IMR-90 (cell line): ENCODE data around the gene CSNK2B.

Experiments used
- FOS ChIP-seq: fragments of 150-350 bp; IDR thresholded peaks from 2 replicates; pipeline ENCODE4 v1.6.1; 2016; ENCODE audit warnings: low read depth, low read length
- MAFK ChIP-seq: IDR thresholded peaks from 2 replicates; pipeline ENCODE4 v1.6.1; 2012; ENCODE audit warnings: low read depth, low read length, improper control_type of control experiment
- MXI1 ChIP-seq: IDR thresholded peaks from 2 replicates; pipeline ENCODE4 v1.6.1; 2012; ENCODE audit warnings: low read depth, mild to moderate bottlenecking, low read length, moderate library complexity, borderline replicate concordance
- NFE2L2 ChIP-seq: fragments of 150-350 bp; IDR thresholded peaks from 2 replicates; pipeline ENCODE4 v1.6.1; 2016; ENCODE audit warnings: low read depth, mild to moderate bottlenecking, low read length
- POLR2A ChIP-seq: IDR thresholded peaks from 2 replicates; pipeline ENCODE4 v1.6.1; 2012; ENCODE audit warnings: mild to moderate bottlenecking, low read depth, low read length
- RAD21 ChIP-seq: IDR thresholded peaks from 2 replicates; pipeline ENCODE4 v1.6.1; 2012; ENCODE audit warnings: low read length, improper control_type of control experiment
- RFX5 ChIP-seq: IDR thresholded peaks from 2 replicates; pipeline ENCODE4 v1.8.0; 2012; ENCODE audit warnings: low read depth, mild to moderate bottlenecking, low read length, moderate library complexity
- SMC3 ChIP-seq: fragments of 150-350 bp; IDR thresholded peaks from 2 replicates; pipeline ENCODE4 v1.6.1; 2016; ENCODE audit warnings: low read depth, mild to moderate bottlenecking, antibody characterized with exemption, low read length, moderate library complexity
- TF ChIP-seq, protein P1 (sequence below): conservative IDR thresholded peaks from 2 replicates; pipeline ENCODE4 v1.5.1; 2012; ENCODE audit warnings: mild to moderate bottlenecking, low read depth, low read length, improper control_type of control experiment
- TF ChIP-seq, protein P2 (sequence below): fragments of 150-350 bp; IDR thresholded peaks from 2 replicates; pipeline ENCODE4 v1.6.1; 2016; ENCODE audit warnings: low read depth, mild to moderate bottlenecking, low read length, moderate library complexity, borderline replicate concordance

DNA sequence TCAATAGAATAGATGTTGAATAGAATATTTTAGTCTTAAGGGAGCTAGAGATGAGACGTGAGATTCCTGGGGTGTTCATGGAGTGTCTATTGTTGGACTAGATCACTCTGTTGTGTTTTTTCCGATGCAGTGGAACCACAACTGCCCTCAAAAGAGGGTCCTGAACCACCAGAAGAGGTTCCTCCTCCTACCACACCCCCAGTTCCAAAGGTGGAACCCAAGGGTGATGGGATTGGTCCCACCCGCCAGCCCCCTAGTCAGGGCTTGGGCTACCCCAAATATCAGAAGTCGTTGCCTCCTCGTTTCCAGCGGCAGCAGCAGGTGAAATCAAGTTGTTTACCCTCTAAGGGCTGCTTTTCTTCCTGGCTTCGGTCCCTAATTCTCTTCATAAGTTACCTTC, 36.9 kb upstream of the CSNK2B start:
- TF ChIP-seq, protein P1, sequence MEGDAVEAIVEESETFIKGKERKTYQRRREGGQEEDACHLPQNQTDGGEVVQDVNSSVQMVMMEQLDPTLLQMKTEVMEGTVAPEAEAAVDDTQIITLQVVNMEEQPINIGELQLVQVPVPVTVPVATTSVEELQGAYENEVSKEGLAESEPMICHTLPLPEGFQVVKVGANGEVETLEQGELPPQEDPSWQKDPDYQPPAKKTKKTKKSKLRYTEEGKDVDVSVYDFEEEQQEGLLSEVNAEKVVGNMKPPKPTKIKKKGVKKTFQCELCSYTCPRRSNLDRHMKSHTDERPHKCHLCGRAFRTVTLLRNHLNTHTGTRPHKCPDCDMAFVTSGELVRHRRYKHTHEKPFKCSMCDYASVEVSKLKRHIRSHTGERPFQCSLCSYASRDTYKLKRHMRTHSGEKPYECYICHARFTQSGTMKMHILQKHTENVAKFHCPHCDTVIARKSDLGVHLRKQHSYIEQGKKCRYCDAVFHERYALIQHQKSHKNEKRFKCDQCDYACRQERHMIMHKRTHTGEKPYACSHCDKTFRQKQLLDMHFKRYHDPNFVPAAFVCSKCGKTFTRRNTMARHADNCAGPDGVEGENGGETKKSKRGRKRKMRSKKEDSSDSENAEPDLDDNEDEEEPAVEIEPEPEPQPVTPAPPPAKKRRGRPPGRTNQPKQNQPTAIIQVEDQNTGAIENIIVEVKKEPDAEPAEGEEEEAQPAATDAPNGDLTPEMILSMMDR = no peak
- TF ChIP-seq POLR2A (no peak), RAD21 (no peak), FOS (no peak), RFX5 (no peak), MAFK (no peak), MXI1 (no peak), NFE2L2 (no peak), SMC3 (no peak)
- TF ChIP-seq, protein P2, sequence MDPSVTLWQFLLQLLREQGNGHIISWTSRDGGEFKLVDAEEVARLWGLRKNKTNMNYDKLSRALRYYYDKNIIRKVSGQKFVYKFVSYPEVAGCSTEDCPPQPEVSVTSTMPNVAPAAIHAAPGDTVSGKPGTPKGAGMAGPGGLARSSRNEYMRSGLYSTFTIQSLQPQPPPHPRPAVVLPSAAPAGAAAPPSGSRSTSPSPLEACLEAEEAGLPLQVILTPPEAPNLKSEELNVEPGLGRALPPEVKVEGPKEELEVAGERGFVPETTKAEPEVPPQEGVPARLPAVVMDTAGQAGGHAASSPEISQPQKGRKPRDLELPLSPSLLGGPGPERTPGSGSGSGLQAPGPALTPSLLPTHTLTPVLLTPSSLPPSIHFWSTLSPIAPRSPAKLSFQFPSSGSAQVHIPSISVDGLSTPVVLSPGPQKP = no peak
